Head of caudate nucleus (tissue), 42 donors: ENCODE measurements around the gene TRAF3IP1.

ENCODE experiments used
- DNase-seq, 42 donors: peaks; one replicate each; pipeline versions ENCODE4 v3.0.0 to v3.0.0-alpha.2; 2020 to 2021; ENCODE audit warnings: mixed read lengths in 7 of 42
- intact Hi-C: fragments of 100-400 bp; cut with DNase I; formaldehyde crosslinking; loops from one replicate; pipeline ENCODE4 v1.15.0; 2022

Gene TRAF3IP1

DNA sequence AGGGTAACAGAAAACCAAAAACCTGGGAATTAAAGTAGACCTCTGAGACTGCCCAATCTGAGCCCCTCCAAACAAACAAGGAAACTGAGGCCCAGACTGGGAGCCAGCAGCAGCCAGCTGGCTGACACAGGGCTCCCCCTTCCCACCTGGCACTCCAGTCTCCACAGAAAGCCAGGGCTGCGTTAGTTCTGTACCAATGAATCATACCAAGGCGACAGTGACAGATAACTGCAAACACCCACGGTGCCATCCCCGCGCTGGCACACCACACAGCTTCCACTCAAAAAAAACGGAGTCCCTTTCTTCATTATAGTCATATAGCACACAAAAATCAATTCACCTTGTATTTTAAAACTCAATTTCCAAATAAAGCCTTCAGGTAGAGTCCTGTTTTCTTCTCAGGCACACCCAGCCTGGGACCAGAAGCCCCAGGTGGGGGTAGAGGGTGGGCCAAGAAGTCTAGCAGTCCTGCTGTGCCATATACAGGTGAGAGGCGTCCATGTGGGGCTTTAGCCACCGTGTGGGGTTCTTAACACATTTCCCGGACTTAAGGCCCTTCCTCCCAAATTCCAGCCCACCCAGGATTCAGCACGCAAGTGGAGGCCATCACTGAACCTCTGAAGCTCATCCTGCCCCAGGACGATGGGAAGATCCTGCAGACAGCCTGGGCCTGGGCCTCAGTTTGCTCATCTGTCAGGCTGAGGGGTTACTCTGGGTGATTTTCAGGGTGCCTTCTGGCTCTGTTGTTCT, 33.2 kb upstream of the TRAF3IP1 start:
- DNase-seq: peak in 40 of 42 donors; percentile 31 to 90 (median 72)
- intact Hi-C loops: no loop called here

GRCh38 chr2:238287737-238288649, 32.3 kb upstream of the TRAF3IP1 start, which contains the start of gene PER2:
TSS of gene PER2 (minus strand) at chr2:238288610. CDS start at chr2:238277936, 10,674 bp downstream.
- intact Hi-C loops: loop anchor here (2.0 kb wide), 1 partner anchor 33 kb away; the partner anchor contains the start of gene TRAF3IP1
- peak in 24 of 42 donors; percentile 8 to 70 (median 37) for DNase-seq

DNA sequence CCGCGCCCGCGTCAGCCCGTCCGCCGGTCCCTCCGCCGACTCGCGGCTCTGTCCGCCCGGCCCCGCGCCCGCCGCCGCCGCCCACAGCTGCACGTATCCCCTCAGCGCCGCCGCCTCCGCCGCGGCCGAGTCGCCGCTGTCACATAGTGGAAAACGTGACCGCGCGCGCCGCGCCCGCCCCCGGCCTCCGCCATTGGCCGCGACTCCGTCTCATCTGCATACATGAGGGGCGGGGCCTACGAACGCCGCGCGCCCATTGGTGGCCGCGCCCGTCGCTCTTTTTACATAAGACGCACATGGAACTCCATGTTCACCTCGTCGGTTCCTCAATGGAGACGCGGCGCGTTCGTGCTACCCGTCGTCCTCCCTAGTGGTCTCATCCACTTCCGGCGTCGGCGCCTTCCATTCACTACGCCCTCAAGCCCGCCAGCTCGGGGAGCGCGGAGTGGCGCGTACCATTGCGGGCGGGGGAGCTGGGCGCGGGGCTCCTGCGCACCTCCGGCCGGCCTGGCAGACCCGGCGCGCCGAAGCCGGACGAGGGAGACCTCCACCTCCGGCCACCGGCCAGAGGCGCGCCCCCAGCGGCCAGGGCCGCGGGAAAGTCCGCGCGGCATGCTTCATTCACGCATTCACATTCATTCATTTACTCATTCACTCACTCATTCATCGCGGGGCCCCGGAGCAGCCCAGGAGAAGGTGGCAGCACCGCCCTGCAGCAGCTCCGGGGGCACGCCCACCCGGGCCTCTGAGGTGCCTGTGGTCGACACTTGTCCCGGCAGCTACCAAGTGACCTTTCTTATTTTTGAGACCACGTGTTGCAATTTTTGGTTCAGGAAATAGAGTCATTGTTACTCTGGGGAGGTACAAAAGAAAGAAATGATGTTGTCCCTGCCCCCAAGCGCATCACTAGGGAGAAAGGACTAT, 31.4 kb upstream of the TRAF3IP1 start:
- intact Hi-C loops: loop anchor here (2.0 kb wide), 1 partner anchor 32 kb away; the partner anchor contains the start of gene TRAF3IP1
- DNase-seq: peak; percentile 94 to 100 (median 98)

DNA sequence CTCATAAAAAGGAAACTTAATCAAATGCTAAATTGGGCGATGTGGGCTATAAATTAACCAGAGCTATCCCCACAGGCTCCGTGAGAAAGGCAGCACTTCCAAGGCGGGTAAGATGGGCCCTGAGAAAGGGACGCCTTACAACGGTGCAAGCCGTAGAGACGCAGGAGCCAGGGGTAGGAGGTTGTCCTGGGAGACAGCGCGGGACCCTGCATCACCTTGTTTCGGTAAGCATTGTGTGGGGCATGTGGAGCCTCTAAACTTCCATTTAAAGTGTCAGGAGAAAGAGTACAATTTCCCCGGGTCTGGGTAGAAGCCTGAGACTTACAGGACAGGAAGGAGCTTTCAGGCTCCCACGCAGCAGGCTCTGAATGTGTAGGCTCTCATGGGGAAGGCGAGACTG, 30.7 kb upstream of the TRAF3IP1 start:
- no peak for DNase-seq
- intact Hi-C loops: loop anchor here (2.0 kb wide), 1 partner anchor 31 kb away; the partner anchor contains the start of gene TRAF3IP1

- DNase-seq: peak in 24 of 42 donors; percentile 9 to 76 (median 44)
- intact Hi-C loops: no loop called here
Measured at GRCh38 chr2:238290091-238290509, 30.2 kb upstream of the TRAF3IP1 start.

DNA sequence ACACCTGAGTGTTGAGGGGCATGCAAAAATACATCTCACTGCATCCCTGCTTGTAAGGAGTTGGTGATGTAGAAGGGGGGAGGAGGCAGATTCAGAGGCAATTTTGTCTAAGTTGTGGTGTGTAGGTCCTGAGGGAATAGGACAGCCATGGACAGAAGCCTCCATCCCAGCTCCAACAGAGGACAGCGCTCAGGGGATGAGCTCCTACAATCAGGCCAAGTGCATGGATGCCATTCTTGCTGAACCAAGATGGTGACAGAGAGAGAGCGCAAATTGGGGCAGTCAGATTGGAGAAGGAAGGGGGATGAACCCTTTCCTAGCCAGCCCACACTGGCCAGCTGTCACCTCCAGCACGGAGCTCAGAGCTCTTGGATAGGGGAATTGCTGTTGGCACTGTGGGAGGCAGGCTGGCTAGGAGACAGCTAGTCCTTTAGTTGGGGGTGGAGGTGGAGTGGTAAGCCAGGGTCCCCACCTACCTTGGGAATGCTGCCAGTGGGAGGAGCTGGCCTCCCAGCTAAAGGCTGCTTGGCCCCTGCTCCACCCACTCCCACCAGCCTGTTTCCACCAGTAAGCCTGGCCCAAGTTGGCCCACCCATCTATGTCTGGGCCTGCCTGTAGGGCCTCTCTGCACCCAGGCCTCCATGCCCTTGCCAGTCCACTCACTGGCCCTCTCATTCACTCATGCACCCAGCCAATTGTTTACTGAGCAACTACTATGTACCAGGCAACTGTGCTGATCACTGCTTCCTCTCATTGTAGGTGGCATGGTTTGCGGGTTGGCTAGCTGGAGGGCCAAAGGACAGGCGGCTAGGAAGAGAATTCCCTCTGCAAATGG, 29.4 kb upstream of the TRAF3IP1 start:
- no peak for DNase-seq
- intact Hi-C loops: no loop called here

GRCh38 chr2:238291550-238292281, 28.6 kb upstream of the TRAF3IP1 start:
- intact Hi-C loops: no loop called here
- DNase-seq: no peak

DNA sequence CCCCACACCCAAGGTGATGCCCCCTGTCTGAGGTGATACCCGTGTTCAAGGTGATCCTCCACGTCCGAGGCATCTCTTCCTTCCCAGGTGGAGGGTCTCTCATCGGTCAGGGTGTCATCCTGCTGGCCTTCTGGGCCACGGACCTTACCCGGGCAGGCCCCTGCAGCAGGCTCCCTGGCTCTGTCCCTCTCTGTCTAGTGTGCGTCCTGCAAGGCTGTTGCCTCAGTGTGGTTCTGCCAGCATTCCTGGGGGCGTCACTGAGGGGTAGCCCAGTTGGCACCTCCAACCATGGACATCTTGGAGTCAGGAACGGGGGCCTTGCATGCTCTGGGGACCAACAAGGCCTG, 26.3 kb upstream of the TRAF3IP1 start:
- DNase-seq: no peak
- intact Hi-C loops: no loop called here

- no peak for DNase-seq
- intact Hi-C loops: no loop called here
Measured at GRCh38 chr2:238294393-238295143, 25.8 kb upstream of the TRAF3IP1 start.

GRCh38 chr2:238295144-238296112, 24.9 kb upstream of the TRAF3IP1 start:
- no peak for DNase-seq
- intact Hi-C loops: no loop called here

DNA sequence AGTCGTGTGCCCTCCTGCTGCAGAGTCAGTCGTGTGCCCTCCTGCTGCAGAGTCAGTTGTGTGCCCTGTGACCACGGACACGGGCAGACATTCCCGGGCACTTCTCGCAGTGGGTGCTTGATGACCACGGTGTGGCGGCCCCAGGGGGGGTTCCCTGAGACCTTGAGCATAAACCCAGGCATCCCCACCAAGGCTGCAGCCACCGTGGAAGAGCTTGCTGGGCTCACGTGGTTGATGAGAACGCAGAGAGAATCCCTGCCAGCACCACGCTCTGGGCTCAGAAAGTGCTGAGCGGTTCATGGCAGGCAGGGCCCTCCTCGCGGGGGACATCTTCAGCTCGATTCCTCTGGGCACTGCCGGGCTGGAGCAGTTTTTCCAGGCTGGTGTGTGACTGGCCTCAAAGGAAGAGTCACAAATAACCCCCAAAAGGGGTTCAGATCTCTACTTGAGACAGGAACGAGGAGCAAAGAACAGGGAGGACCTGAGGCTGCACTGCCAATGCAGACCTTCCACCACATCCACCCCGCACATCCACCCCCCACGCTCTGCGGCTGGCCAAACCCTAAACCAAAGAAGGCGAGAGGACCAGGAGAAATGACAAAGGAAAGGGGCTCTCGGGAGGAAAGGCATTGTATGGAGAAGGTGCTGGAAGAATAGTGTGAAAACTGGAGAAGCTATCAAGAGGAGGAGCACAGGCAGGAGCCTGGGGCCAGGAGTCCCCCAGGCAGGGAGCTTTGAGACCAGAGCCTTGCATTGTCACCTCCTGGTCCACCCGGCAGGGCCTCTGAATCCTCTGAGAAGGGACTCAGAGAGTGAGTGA, 23.5 kb upstream of the TRAF3IP1 start:
- intact Hi-C loops: no loop called here
- no peak for DNase-seq

GRCh38 chr2:238299803-238300202, 20.5 kb upstream of the TRAF3IP1 start:
- DNase-seq: no peak
- intact Hi-C loops: no loop called here

DNA sequence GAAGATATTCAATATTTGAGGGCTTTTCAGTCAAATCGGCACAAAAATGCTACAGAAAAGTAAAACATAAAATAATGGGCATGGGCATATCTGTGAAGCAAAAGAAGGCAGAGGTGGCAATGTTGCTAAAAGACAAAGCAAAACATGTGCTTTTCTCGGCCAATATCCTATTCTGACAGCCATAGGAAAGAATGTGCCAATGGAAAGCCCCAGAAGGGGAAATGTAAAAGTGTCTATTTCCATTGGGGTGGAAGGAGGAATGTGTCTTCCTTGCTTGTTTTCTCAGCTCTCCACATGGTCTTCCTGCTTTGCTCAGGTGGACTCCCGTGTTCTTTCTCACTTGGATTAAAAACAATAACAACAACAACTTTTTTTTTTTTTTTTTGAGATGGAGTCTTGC, 18.2 kb upstream of the TRAF3IP1 start:
- intact Hi-C loops: no loop called here
- DNase-seq: no peak

DNA sequence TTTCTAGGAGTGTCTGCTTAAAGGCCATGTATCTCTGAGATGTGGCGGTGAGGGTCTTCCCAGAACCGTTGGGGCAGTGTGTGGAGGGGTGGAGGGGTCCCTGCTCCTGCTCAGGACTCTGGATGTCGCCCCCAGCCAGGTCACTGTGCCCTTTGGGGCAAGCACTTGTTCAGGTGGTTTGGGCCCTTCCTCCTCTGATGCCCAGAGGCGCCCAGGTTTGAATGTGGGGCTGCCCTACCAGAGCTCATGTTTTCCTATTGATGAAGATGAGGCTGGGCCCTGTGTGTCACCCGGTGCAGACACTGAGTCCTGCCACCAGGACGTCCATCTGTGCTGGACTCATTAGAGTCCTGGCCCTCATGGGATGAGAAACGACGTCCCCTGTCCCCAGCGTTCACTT, 17.6 kb upstream of the TRAF3IP1 start:
- no peak for DNase-seq
- intact Hi-C loops: no loop called here

- no peak for DNase-seq
- intact Hi-C loops: no loop called here
Measured at GRCh38 chr2:238304116-238304515, 16.2 kb upstream of the TRAF3IP1 start.
